Measurements from ENCODE around the gene ARSG.
A peak's percentile ranks its signal among the peaks of the same experiment; 100 is the strongest.

The ARSG gene

GRCh38 chr17:68441070-68441770 is 149.9 kb downstream of the ARSG start:
- Histone ChIP-seq H3K9me3 (ENCODE audit: control insufficient read depth, insufficient read depth, low read length) (no peaks in the 10 kb centered on the region), H3K4me2 (ENCODE audit: low read length) (peak overlapping the region; percentile 59), H3K36me3 (ENCODE audit: control insufficient read depth, low read length) (no peaks in the 10 kb centered on the region), H4K20me1 (ENCODE audit: control insufficient read depth, insufficient read depth, low read depth, low read length) (no peaks in the 10 kb centered on the region), H3K27ac (ENCODE audit: low read depth, low read length) (peak overlapping the region; percentile 33), H3K4me3 (ENCODE audit: low read length) (peak overlapping the region; percentile 34), H3K4me1 (ENCODE audit: control insufficient read depth, low read length) (peaks cover 56% of the 10 kb centered on the region), H3K27me3 (ENCODE audit: control insufficient read depth, low read length) (no peaks in the 10 kb centered on the region), H3F3A (ENCODE audit: control insufficient read depth, insufficient read depth) (peaks cover 7% of the 10 kb centered on the region), H3K79me2 (ENCODE audit: control insufficient read depth, low read length) (no peaks in the 10 kb centered on the region), H3K9me2 (replicated peaks; ENCODE audit: control insufficient read depth, low read length) (no peaks in the 10 kb centered on the region)
- TF ChIP-seq CTCF (IDR thresholded peaks at IDR 0.05; ENCODE audit: low read depth, low read length, poor library complexity, severe bottlenecking) (no peak), EZH2phosphoT487 (IDR thresholded peaks at IDR 0.05; ENCODE audit: borderline replicate concordance, low read length) (no peak)

GRCh38 chr17:68443972-68444464 is 152.7 kb downstream of the ARSG start:
- H4K20me1 ChIP-seq (ENCODE audit: control insufficient read depth, insufficient read depth, low read depth, low read length) = no peaks in the 10 kb centered on the region
- no peaks in the 10 kb centered on the region for H3K9me2 ChIP-seq (replicated peaks; ENCODE audit: control insufficient read depth, low read length)
- peaks cover 30% of the 10 kb centered on the region for H3K4me1 ChIP-seq (ENCODE audit: control insufficient read depth, low read length)
- peaks cover 7% of the 10 kb centered on the region for H3F3A ChIP-seq (ENCODE audit: control insufficient read depth, insufficient read depth)
- H3K4me2 ChIP-seq (ENCODE audit: low read length) = no peak overlapping the region
- no peaks in the 10 kb centered on the region for H3K27me3 ChIP-seq (ENCODE audit: control insufficient read depth, low read length)
- no peaks in the 10 kb centered on the region for H3K79me2 ChIP-seq (ENCODE audit: control insufficient read depth, low read length)
- no peak overlapping the region for H3K27ac ChIP-seq (ENCODE audit: low read depth, low read length)
- H3K9me3 ChIP-seq (ENCODE audit: control insufficient read depth, insufficient read depth, low read length) = no peaks in the 10 kb centered on the region
- no peak overlapping the region for H3K4me3 ChIP-seq (ENCODE audit: low read length)
- no peaks in the 10 kb centered on the region for H3K36me3 ChIP-seq (ENCODE audit: control insufficient read depth, low read length)
- TF ChIP-seq EZH2phosphoT487 (IDR thresholded peaks at IDR 0.05; ENCODE audit: borderline replicate concordance, low read length) (no peak), CTCF (IDR thresholded peaks at IDR 0.05; ENCODE audit: low read depth, low read length, poor library complexity, severe bottlenecking) (no peak)

- Histone ChIP-seq H3K27me3 (ENCODE audit: control insufficient read depth, low read length) (no peaks in the 10 kb centered on the region), H3K36me3 (ENCODE audit: control insufficient read depth, low read length) (no peaks in the 10 kb centered on the region), H3K27ac (ENCODE audit: low read depth, low read length) (no peak overlapping the region), H3F3A (ENCODE audit: control insufficient read depth, insufficient read depth) (no peaks in the 10 kb centered on the region), H3K9me2 (replicated peaks; ENCODE audit: control insufficient read depth, low read length) (no peaks in the 10 kb centered on the region), H3K9me3 (ENCODE audit: control insufficient read depth, insufficient read depth, low read length) (no peaks in the 10 kb centered on the region), H3K4me3 (ENCODE audit: low read length) (no peak overlapping the region), H3K4me1 (ENCODE audit: control insufficient read depth, low read length) (peaks cover 14% of the 10 kb centered on the region), H4K20me1 (ENCODE audit: control insufficient read depth, insufficient read depth, low read depth, low read length) (no peaks in the 10 kb centered on the region), H3K4me2 (ENCODE audit: low read length) (no peak overlapping the region), H3K79me2 (ENCODE audit: control insufficient read depth, low read length) (no peaks in the 10 kb centered on the region)
- TF ChIP-seq CTCF (IDR thresholded peaks at IDR 0.05; ENCODE audit: low read depth, low read length, poor library complexity, severe bottlenecking) (no peak), EZH2phosphoT487 (IDR thresholded peaks at IDR 0.05; ENCODE audit: borderline replicate concordance, low read length) (no peak)
These were observed 154.4 kb downstream of the ARSG start for GRCh38 chr17:68445671-68446070.
